OCI-LY1 (cell line): ENCODE measurements around the gene PDCL2.

Source experiments
- H2AFZ ChIP-seq: fragments of 200-600 bp; sonication (generic), shearing (Covaris generic); 2 replicates; pipeline ENCODE4 v1.6.0; 2014; ENCODE audit warnings: antibody characterized with exemption, mild to moderate bottlenecking, low read length
- H3F3A ChIP-seq: fragments of 200-600 bp; sonication (generic), shearing (Covaris generic); 2 replicates; pipeline ENCODE4 v1.6.0; 2014; ENCODE audit warnings: mild to moderate bottlenecking, antibody characterized with exemption, low read length, moderate library complexity; ENCODE audit not compliant: insufficient read depth
- H3K27ac ChIP-seq: fragments of 200-600 bp; sonication (generic); 2 replicates; pipeline ENCODE4 v1.5.1; 2014; ENCODE audit warnings: low read length, mixed run types, mild to moderate bottlenecking, low read depth; ENCODE audit not compliant: poor library complexity, severe bottlenecking
- H3K27me3 ChIP-seq: fragments of 200-600 bp; sonication (generic); 2 replicates; pipeline ENCODE4 v1.6.0; 2014; ENCODE audit warnings: antibody characterized with exemption, mild to moderate bottlenecking, low read length, moderate library complexity; ENCODE audit not compliant: insufficient read depth
- H3K36me3 ChIP-seq: fragments of 200-600 bp; sonication (generic); 2 replicates; pipeline ENCODE4 v1.6.1; 2014; ENCODE audit warnings: mild to moderate bottlenecking, antibody characterized with exemption, low read length, moderate library complexity, mixed read lengths; ENCODE audit not compliant: insufficient read depth
- H3K4me1 ChIP-seq: fragments of 200-600 bp; sonication (generic); 2 replicates; pipeline ENCODE4 v1.5.1; 2014; ENCODE audit warnings: mild to moderate bottlenecking, low read length, moderate library complexity; ENCODE audit not compliant: insufficient read depth, severe bottlenecking
- H3K4me2 ChIP-seq: fragments of 200-600 bp; sonication (generic), shearing (Covaris generic); 2 replicates; pipeline ENCODE4 v1.6.1; 2014; ENCODE audit warnings: low read length
- H3K4me3 ChIP-seq: fragments of 200-600 bp; sonication (generic); 2 replicates; pipeline ENCODE4 v1.5.1; 2014; ENCODE audit warnings: low read length, low read depth, mild to moderate bottlenecking, mixed read lengths; ENCODE audit not compliant: poor library complexity, severe bottlenecking
- H3K79me2 ChIP-seq: fragments of 200-600 bp; shearing (Covaris generic); 2 replicates; pipeline ENCODE4 v1.6.1; 2016; ENCODE audit warnings: mixed run types, low read length, mixed read lengths; ENCODE audit not compliant: insufficient read depth
- H3K9ac ChIP-seq: fragments of 200-600 bp; sonication (generic), shearing (Covaris generic); 2 replicates; pipeline ENCODE4 v1.6.1; 2014; ENCODE audit warnings: mild to moderate bottlenecking, low read length, mixed read lengths
- H3K9me2 ChIP-seq: fragments of 200-600 bp; sonication (generic), shearing (Covaris generic); 2 replicates; pipeline ENCODE4 v1.6.1; 2014; ENCODE audit warnings: low read depth, mild to moderate bottlenecking, low read length, mixed read lengths
- H3K9me3 ChIP-seq: fragments of 200-600 bp; shearing (Covaris generic); 2 replicates; pipeline ENCODE4 v1.6.1; 2014; ENCODE audit warnings: low read length, mixed read lengths
- H4K20me1 ChIP-seq: fragments of 200-600 bp; sonication (generic), shearing (Covaris generic); 2 replicates; pipeline ENCODE4 v1.6.0; 2016; ENCODE audit warnings: mild to moderate bottlenecking, low read length; ENCODE audit not compliant: insufficient read depth
- CTCF ChIP-seq: fragments of 200-600 bp; sonication (generic), shearing (Covaris generic); IDR thresholded peaks from 2 replicates; pipeline ENCODE4 v1.5.1; 2017; ENCODE audit warnings: mild to moderate bottlenecking, antibody characterized with exemption, low read length, moderate library complexity, mixed read lengths
- EZH2 ChIP-seq: fragments of 200-600 bp; sonication (generic), shearing (Covaris generic); IDR thresholded peaks from 2 replicates; pipeline ENCODE4 v1.8.0; 2017; ENCODE audit warnings: borderline replicate concordance, mixed run types, mild to moderate bottlenecking, antibody characterized with exemption, low read length, moderate library complexity, mixed read lengths

Gene PDCL2

DNA sequence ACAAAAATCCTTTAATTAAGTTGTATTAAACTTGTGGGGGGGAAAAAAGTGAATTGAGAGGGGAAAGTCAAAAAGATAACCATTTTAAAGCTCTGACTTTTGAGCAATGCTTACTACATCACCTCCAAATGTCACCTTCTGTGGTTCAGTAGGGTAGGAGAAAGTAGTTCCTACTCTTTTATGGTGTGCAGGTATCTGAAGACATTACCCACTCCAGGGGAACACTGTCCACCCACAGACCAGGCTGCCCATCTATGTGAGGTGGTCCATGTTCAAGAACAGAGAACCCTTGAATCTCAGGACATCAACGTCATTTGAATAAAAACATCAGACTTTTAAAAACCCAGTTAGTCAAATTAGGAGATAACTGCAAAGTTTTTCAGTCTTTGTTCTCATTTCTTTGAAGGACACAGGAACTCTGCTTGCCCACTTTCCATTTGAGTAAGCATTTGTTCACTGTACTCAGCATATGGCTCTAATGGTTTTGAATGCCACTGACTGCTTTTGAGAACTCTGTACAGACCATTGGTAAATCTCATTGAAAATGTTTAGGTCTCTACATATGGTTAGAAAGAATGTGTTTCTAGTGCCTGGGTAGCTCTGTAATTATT lies 25.6 kb upstream of the PDCL2 start:
- Histone ChIP-seq H3K36me3 (no peaks in the 10 kb centered on the region), H3K9me3 (no peaks in the 10 kb centered on the region), H3K27me3 (no peaks in the 10 kb centered on the region), H3K79me2 (no peaks in the 10 kb centered on the region), H2AFZ (no peak overlapping the region), H3F3A (no peaks in the 10 kb centered on the region), H3K27ac (no peak overlapping the region), H3K4me2 (no peak overlapping the region), H3K4me3 (no peak overlapping the region), H3K9me2 (no peaks in the 10 kb centered on the region), H3K9ac (no peak overlapping the region), H3K4me1 (no peaks in the 10 kb centered on the region), H4K20me1 (no peaks in the 10 kb centered on the region)
- TF ChIP-seq CTCF (no peak), EZH2 (no peak)

DNA sequence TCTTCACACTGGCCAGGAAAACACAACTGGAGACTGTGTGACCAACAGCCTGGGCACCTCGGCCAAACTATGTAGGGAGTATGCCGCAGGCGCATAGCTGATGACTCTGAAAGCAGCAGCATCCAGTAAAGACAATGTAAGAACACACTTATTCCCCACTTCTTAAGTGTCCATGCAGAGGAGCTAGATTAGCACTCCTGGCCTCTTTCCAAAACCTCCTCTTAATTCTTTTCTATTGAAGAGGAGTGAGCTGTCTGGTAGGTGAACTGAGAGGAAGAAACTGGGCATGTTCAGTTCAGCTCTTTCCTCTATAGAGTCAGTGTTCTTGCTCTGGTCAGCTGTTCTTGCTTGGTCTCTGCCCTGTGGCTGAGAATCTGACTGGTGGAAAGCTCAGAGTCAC lies 23.0 kb upstream of the PDCL2 start:
- TF ChIP-seq EZH2 (no peak), CTCF (no peak)
- Histone ChIP-seq H4K20me1 (no peaks in the 10 kb centered on the region), H3K27me3 (no peaks in the 10 kb centered on the region), H3K9ac (no peak overlapping the region), H3K79me2 (no peaks in the 10 kb centered on the region), H3K9me2 (no peaks in the 10 kb centered on the region), H3K9me3 (no peaks in the 10 kb centered on the region), H3F3A (no peaks in the 10 kb centered on the region), H3K4me2 (no peak overlapping the region), H2AFZ (no peak overlapping the region), H3K4me1 (no peaks in the 10 kb centered on the region), H3K36me3 (no peaks in the 10 kb centered on the region), H3K4me3 (no peak overlapping the region), H3K27ac (no peak overlapping the region)

- TF ChIP-seq CTCF: no peak
- no peak for TF ChIP-seq EZH2
- no peak overlapping the region for H3K27ac ChIP-seq
- H3K9me3 ChIP-seq: no peaks in the 10 kb centered on the region
These were observed 21.6 kb upstream of the PDCL2 start for GRCh38 chr4:55613621-55614020.

More at GRCh38 chr4:55613621-55614020, 21.6 kb upstream of the PDCL2 start:
- H3K4me2 ChIP-seq: no peak overlapping the region
- H3K36me3 ChIP-seq: no peaks in the 10 kb centered on the region
- H3K27me3 ChIP-seq: no peaks in the 10 kb centered on the region
- H3K4me1 ChIP-seq: no peaks in the 10 kb centered on the region
- no peak overlapping the region for H3K9ac ChIP-seq
- no peaks in the 10 kb centered on the region for H4K20me1 ChIP-seq
- no peak overlapping the region for H2AFZ ChIP-seq
- no peaks in the 10 kb centered on the region for H3K79me2 ChIP-seq
- H3F3A ChIP-seq: no peaks in the 10 kb centered on the region
- no peaks in the 10 kb centered on the region for H3K9me2 ChIP-seq
- no peak overlapping the region for H3K4me3 ChIP-seq
